Heart left ventricle (tissue), 13 donors: ENCODE measurements around the gene KL.

ENCODE experiments used
- CTCF ChIP-seq, 12 donors: fragments of 200-600 bp; sonication (generic) in 4 of 12; IDR thresholded peaks; one replicate each; pipeline versions ENCODE4 v1.5.0 to v1.8.0; 2018 to 2022; ENCODE audit warnings: antibody characterized with exemption in 12 of 12, mild to moderate bottlenecking in 5 of 12
- POLR2A ChIP-seq, 2 donors: fragments of 450-650 bp; IDR thresholded peaks; one replicate each; pipeline ENCODE4 v1.6.1; 2017; ENCODE audit warnings: antibody characterized with exemption in 2 of 2, mild to moderate bottlenecking in 2 of 2, moderate library complexity in 2 of 2
- donor health status: ischemic (EF 13 %, LVEDD 7.1; RV severe dilation, severe dysfunction).
- donor health status: DM: no; HTN: yes; CAD: no.
- donor health status: DM: no; HTN: no; CAD: no.
- donor health status: ischemic (EF 25% LVEDD 6.9; RV normal size, moderate dysfunction).
- donor health status: ischemic (EF 25% LVEDD 5.7; RV mildly dilated, moderate dysfunction).
- donor health status: ischemic (EF 35%, LVEDD 5.7; RV mildly dilated, moderate dysfunction).
- donor health status: nonischemic (EF 11% LVEDD 7.7; RV severe dilation, severe dysfunction).
- donor health status: DM: yes; HTN: yes; CAD: no.
- donor health status: PGD.
- donor health status: ischemic (EF 29% LVEDD 5.4; RV normal size, mild dysfunction).
- donor health status: nonischemic (EF 23%, LVEDD 6.1; RV moderate dilation, normal function).

- TF ChIP-seq CTCF (IDR thresholded peaks at IDR 0.05) (no peak), POLR2A (IDR thresholded peaks at IDR 0.05) (no peak)
Measured at GRCh38 chr13:32968793-32969192, 47.4 kb upstream of the KL start.
